BE2C (cell line): Measurements from ENCODE around the gene ALDH5A1.

Source experiments
- DNase-seq: peaks from one replicate; pipeline ENCODE4 v3.0.0-alpha.2; 2020
- H3K27me3 ChIP-seq: fragments of 250-450 bp; sonication (Bioruptor Pico); 2 replicates; pipeline ENCODE4 v1.5.1; 2020; ENCODE audit warnings: mild to moderate bottlenecking
- H3K36me3 ChIP-seq: fragments of 250-450 bp; sonication (Bioruptor Pico); 2 replicates; pipeline ENCODE4 v1.5.1; 2020; ENCODE audit warnings: mild to moderate bottlenecking
- H3K4me1 ChIP-seq: fragments of 250-450 bp; sonication (Bioruptor Pico); 2 replicates; pipeline ENCODE4 v1.5.1; 2020
- H3K4me3 ChIP-seq: 2 replicates; pipeline ENCODE4 v1.5.1; 2011; ENCODE audit warnings: low read depth, low read length
- H3K9me3 ChIP-seq: fragments of 250-450 bp; sonication (Bioruptor Pico); 2 replicates; pipeline ENCODE4 v1.5.1; 2020
- TF ChIP-seq, protein P1 (sequence below): IDR thresholded peaks from 2 replicates; pipeline ENCODE4 v1.5.1; 2012; ENCODE audit warnings: mild to moderate bottlenecking, low read depth, low read length

The ALDH5A1 gene

DNA sequence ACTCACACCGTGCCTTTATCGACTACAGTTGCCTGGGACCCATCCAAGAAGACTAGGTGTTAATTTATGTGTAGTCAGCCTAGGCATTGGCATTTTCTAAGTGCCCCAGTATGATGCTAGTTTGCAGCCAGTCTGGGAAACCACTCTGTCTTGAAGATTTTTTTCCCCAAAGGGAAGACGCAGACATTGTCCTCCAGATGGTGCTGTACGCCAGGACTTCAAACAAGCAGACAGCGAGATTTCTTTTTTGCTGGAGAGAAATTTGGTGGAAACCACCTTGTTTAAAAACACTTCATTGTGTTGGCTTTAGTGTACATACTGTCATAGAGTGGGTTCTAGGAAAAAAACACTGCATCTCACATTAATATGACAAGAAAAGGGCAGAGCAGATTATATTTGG lies 30.0 kb downstream of the ALDH5A1 start:
- TF ChIP-seq, protein P1, sequence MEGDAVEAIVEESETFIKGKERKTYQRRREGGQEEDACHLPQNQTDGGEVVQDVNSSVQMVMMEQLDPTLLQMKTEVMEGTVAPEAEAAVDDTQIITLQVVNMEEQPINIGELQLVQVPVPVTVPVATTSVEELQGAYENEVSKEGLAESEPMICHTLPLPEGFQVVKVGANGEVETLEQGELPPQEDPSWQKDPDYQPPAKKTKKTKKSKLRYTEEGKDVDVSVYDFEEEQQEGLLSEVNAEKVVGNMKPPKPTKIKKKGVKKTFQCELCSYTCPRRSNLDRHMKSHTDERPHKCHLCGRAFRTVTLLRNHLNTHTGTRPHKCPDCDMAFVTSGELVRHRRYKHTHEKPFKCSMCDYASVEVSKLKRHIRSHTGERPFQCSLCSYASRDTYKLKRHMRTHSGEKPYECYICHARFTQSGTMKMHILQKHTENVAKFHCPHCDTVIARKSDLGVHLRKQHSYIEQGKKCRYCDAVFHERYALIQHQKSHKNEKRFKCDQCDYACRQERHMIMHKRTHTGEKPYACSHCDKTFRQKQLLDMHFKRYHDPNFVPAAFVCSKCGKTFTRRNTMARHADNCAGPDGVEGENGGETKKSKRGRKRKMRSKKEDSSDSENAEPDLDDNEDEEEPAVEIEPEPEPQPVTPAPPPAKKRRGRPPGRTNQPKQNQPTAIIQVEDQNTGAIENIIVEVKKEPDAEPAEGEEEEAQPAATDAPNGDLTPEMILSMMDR: peak; percentile 75
- H3K4me3 ChIP-seq: no peak overlapping the region
- no peaks in the 10 kb centered on the region for H3K27me3 ChIP-seq
- peak; percentile 40 for DNase-seq
- no peaks in the 10 kb centered on the region for H3K36me3 ChIP-seq
- peaks cover 2% of the 10 kb centered on the region; the same call in 1 of the 2 replicates for H3K4me1 ChIP-seq
- H3K9me3 ChIP-seq: no peaks in the 10 kb centered on the region

DNA sequence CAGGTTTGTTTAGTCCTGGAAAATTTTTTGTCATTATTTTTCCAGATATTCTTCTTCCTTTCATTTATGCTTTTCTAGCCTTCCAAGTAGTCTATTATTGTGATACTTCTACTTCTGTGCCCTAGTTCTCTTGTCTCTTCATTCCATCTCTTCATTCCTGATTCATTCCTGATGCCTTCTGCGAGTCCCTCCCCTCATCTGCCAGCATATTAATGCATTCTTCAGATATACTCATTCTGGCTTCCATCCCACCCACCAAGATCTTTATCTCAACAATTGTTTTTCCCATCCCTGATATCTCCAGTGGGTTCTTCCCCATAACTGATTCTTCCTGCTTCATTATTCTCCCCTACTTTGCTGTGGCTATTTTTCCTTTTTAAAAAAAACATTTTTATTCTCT lies 35.2 kb downstream of the ALDH5A1 start:
- no peak for DNase-seq
- Histone ChIP-seq H3K4me1 (peaks cover 4% of the 10 kb centered on the region; the same call in 1 of the 2 replicates), H3K36me3 (no peaks in the 10 kb centered on the region), H3K27me3 (no peaks in the 10 kb centered on the region), H3K9me3 (no peaks in the 10 kb centered on the region), H3K4me3 (no peak overlapping the region)
- TF ChIP-seq, protein P1: no peak

DNA sequence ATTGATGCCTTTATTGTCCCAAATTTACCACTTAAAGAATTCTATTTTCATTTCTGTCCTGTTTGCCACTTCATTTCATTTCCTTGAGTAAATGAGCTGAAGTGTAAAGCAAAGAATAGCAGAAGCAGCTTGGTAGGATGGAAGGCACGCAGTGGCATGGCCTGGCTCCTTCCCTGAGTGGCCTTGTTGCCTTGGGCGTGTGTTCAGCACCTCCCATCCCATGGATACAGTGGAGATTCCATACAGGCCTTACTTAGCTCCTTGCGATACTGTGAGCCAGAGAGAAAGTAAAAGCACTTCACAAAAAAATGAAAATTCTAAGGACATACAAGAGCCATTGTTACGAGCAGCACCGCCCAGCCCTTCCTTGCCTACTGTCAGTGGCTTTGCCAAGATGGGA lies 39.6 kb downstream of the ALDH5A1 start:
- no peaks in the 10 kb centered on the region for H3K9me3 ChIP-seq
- no peaks in the 10 kb centered on the region for H3K27me3 ChIP-seq
- H3K4me3 ChIP-seq: no peak overlapping the region
- no peaks in the 10 kb centered on the region for H3K36me3 ChIP-seq
- TF ChIP-seq, protein P1: no peak
- H3K4me1 ChIP-seq: peaks cover 4% of the 10 kb centered on the region; the same call in 1 of the 2 replicates
- DNase-seq: no peak

DNA sequence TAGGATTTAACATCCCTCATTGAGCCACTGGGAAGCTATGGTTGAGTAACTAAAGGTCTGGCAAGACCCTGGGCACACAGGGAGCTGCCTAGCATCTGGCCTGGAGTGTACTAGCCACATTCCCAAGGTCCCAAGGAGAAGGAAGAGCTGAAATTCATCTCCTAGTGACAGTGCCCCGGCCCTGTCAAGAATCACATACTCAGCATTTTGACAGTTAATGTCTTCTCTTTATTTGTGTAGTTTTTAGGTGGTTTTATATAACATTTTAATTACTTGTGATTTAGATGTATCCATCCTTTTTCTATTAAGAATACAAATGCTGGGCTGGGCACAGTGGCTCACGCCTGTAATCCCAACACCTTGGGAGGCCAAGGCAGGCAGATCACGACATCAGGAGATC lies 40.4 kb downstream of the ALDH5A1 start:
- Histone ChIP-seq H3K4me3 (no peak overlapping the region), H3K27me3 (no peaks in the 10 kb centered on the region), H3K4me1 (no peaks in the 10 kb centered on the region), H3K9me3 (no peaks in the 10 kb centered on the region), H3K36me3 (no peaks in the 10 kb centered on the region)
- no peak for DNase-seq
- TF ChIP-seq, protein P1: no peak

DNA sequence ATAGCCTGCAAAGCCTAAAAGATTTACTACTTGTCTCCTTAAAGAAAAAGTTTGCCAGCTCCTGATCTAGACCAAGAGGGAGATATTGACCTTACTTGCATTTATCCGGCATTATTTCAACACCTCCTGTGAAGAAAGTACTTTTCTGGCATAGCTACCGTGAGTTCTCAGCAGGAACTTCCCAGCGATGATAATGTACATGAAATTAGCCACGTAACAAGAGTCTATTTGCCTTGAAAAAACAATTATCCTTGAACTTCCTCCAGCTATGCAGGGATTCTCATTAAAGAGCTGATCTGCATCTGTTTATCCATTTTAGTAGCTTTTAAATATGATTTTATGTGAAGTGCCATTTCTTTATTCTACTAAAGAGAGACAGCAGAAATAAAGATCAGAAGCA lies 41.7 kb downstream of the ALDH5A1 start:
- DNase-seq: no peak
- Histone ChIP-seq H3K9me3 (no peaks in the 10 kb centered on the region), H3K4me3 (no peak overlapping the region), H3K27me3 (no peaks in the 10 kb centered on the region), H3K36me3 (no peaks in the 10 kb centered on the region), H3K4me1 (no peaks in the 10 kb centered on the region)
- TF ChIP-seq, protein P1: no peak

DNA sequence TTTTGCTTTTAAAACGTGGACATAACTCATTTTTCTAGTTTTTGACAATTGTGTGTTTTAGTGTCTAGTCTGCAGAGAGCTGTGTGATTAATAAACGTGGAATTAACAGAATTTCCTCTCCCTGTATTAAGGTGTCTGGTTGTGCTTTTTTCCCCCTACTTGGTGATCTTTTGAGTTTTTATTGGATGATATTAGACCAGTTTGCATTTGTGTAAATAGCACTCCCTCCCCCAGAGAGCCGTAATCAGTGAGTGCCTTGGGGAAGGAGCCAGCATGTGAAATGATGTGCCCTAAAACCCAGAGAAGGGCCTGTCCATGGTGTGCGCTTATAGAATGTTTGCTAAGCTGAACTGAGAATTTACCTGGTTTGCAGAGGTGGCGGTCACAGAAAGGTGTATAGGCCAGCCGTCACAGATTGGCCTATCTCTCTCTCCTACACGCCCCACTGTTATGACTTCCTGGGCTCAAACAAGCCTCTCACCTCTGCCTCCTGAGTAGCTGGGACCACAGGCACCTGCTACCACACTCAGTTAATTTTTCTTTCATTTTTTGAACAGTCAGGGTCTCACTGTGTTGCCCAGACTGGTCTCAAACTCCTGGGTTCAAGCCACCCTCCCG lies 42.4 kb downstream of the ALDH5A1 start:
- no peaks in the 10 kb centered on the region for H3K4me1 ChIP-seq
- H3K36me3 ChIP-seq: no peaks in the 10 kb centered on the region
- no peaks in the 10 kb centered on the region for H3K9me3 ChIP-seq
- TF ChIP-seq, protein P1: no peak
- H3K27me3 ChIP-seq: no peaks in the 10 kb centered on the region
- no peak overlapping the region for H3K4me3 ChIP-seq
- no peak for DNase-seq
